Suprapubic skin (tissue), 3 donors: Measurements from ENCODE around the gene CCDC88C.

Source experiments
- CTCF ChIP-seq, 2 donors: fragments of 200-600 bp in 1 of 2; fragments of 450-650 bp in 1 of 2; sonication (generic) in 1 of 2; IDR thresholded peaks; one replicate each; pipeline ENCODE4 v1.5.1; 2016 to 2019; ENCODE audit warnings: antibody characterized with exemption in 2 of 2, mild to moderate bottlenecking in 1 of 2, moderate library complexity in 1 of 2
- EP300 ChIP-seq: sonication (generic); formaldehyde crosslinking; IDR thresholded peaks from one replicate; pipeline ENCODE4 v1.6.1; 2017; ENCODE audit warnings: antibody characterized with exemption

GRCh38 chr14:91250912-91251311 lies 166.7 kb downstream of the CCDC88C start:
- TF ChIP-seq CTCF (IDR thresholded peaks at IDR 0.05) (no peak), EP300 (no peak)
